HG03159 (cell line): ENCODE results near the gene SEMA3C.
A peak's percentile ranks its signal among the peaks of the same experiment; 100 is the strongest.
"Not testable (repeated sequence)": the region's sequence is repeated elsewhere in the genome, so short reads cannot be mapped to it uniquely, and the experiment has no call there.

Experiments
- ATAC-seq: cut with Tn5 transposase; IDR thresholded peaks from one replicate; pipeline ENCODE4 v1.9.1; 2021; ENCODE audit warnings: mild to moderate bottlenecking, moderate library complexity; ENCODE audit not compliant: unreplicated experiment

Gene SEMA3C

GRCh38 chr7:80929619-80930018, 10.8 kb upstream of the SEMA3C start:
- ATAC-seq, result no peak

DNA sequence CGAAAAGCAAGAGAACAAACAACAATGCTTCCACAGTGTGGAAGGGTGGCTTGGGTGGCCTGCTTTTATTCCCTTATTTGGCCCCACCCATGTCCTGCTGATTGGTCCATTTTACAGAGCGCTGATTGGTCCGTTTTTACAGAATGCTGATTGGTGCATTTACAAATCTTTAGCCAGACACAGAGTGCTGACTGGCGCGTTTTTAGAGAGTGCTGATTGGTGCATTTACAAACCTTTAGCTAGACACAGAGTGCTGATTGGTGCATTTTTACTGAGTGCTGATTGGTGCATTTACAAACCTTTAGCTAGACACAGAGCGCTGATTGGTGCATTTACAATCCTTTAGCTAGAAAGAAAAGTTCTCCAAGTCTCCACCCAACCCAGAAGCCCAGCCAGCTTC, 8.1 kb upstream of the SEMA3C start:
- ATAC-seq, result not testable (repeated sequence)

GRCh38 chr7:80924090-80924489, 5.2 kb upstream of the SEMA3C start:
- ATAC-seq, result no peak

DNA sequence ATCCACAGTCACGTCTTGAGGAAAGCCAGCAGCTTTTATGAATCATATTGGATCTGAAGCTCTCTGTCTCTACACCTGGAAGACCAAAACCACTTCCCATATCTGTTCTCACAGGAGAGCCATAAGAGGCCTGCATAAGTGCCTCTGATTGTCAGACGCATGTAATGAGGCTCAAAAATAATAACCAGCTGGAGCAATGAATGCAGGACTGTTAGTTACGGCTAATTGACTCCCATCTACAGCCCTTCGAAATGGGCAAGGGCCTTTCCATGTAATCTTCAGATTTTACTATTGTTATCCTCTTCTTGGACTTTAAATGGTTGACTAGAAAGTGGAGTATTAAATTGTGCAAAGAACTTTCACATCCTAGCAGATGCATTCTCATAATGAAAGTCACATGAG, 4.4 kb upstream of the SEMA3C start:
- no peak for ATAC-seq

- ATAC-seq, result no peak
Observed at GRCh38 chr7:80922253-80923049, 3.6 kb upstream of the SEMA3C start.

DNA sequence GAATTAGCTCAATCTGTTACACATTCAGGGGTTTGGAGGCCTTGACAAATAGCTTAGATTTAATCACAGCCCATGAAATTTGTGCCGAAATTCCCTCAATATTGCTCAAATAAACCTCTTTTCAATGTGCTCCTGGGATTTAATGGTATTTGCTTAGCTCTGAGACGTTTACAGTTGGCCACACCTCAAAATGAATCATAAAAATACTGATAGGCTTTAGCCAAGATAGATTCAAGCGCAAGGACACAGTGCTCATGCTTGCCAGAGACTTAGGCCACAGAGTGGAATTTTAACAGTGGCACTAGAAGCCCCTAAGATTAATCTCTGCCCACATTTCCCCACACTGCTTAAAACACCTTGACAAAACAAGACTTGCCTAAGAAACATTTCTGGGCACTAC, 2.3 kb upstream of the SEMA3C start:
- no peak for ATAC-seq

- no peak for ATAC-seq
Observed at GRCh38 chr7:80918399-80918798, 452 bp downstream of the SEMA3C start.

- ATAC-seq, result no peak
Observed at GRCh38 chr7:80916770-80917741, 1.8 kb downstream of the SEMA3C start.

DNA sequence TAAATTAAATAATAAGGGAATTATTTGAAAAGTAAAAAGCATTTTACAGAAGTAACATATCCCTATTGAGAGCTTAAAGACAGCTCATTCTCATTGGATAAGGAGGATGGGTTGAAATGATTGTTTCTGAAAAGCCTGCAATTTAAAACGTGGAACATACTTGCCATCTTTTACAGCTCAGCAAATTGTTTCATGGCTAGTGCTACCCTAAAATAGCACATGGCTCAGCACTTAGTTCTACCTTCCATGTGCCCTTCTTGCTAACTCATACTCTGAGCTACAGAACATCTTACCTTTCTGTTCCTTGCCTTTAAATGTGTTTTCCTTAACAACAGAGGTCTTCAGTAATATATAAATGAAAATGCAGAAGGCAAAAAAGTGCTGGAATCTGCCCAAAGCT, 8.6 kb downstream of the SEMA3C start:
- no peak for ATAC-seq

DNA sequence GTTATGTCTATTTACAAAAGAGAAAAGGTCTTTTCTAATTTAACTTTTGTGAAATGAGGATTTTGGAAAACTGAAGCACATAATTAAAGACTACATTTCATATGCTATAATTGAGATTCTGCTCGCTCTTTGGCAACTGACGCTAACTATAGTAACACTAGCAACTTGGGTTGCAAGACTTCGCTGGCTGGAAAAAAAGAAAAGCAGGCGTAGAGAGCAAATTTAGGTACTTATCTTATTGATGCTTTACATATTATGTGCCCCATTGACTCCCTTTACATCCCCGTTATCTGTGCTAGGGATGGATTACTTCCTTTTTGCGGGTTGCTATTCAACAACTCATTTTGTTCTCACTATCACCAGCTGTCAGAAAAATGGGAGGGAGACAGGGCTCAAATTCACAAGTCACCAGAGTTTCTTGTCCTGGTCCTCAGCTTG, 10.5 kb downstream of the SEMA3C start:
- ATAC-seq, result no peak

DNA sequence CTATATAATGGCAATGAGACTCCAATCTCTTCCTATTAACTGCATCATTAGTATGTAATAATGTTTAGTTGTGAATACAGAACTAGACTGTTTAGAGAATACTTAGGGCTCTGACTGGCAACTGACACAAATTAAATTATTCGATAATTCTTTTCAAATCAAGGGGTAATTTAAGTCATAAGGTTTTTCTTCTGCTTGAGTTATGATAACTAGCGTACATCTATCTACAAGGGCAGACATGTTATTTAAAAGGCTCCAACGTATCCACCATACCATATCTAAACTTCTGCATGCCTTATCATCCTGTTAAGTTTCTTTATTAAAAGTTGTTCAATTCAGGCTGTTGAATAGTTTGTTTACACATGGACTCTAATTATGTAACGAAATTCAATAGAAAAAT, 11.2 kb downstream of the SEMA3C start:
- no peak for ATAC-seq

DNA sequence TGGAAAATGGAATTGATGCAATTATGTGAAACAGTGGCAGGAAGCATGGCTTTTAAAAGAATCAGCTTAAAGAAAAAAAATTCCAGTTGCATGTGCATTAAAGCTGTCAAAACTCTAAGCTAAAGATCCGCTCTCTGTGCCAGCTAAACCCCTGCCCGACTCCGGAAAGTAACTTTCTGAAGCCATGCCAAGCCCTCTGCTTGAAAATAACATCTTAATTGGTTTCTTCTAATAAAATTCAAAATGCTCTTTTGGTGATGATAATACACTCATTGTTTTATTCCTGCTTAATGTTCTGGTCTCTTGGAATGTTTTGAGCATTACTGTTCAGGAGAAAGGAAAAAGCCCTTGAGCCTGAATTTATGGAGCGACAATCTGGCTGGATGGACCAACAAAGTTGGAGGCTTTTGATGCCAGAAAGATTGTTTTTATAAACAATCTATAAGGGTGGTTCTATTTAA, 11.7 kb downstream of the SEMA3C start:
- ATAC-seq, result no peak

DNA sequence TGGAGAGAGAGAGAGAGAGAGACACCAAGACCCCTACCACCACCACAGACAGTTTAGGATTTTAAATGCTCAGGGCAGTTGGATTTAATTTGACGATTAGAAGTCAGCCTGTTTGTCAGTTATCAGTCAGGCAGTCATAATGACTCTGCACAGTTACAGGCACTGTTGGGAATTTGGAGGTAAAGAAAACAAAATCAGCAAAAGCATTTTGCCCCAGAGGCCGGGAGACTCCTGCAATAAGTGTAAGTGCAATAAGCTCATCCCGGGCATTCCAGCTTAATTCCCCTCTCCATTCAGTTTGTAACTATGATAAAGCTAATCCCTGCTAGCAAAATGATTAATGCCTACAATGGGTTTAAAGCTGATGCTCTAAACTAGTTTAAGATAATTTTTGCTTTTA, 13.5 kb downstream of the SEMA3C start:
- no peak for ATAC-seq

GRCh38 chr7:80902716-80903308, 16.0 kb downstream of the SEMA3C start:
- peak; percentile 76 for ATAC-seq

DNA sequence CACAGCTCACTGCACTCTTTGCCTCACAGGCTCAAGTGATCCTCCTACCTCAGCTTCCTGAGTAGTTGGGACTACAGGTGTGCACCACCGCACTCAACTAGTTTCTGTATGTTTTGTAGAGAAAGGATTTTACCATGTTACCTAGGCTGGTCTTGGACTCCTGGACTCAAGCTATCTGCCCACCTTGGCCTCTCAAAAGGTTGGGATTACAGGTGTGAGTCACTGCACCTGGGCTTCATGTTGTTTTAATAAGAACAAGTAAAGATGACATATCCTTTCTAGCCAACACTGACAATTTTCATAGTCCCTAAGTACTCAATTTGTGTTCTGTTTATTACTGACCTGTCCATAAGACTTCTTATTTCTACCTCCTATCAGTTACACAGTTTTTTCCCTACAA, 16.8 kb downstream of the SEMA3C start:
- ATAC-seq, result no peak

DNA sequence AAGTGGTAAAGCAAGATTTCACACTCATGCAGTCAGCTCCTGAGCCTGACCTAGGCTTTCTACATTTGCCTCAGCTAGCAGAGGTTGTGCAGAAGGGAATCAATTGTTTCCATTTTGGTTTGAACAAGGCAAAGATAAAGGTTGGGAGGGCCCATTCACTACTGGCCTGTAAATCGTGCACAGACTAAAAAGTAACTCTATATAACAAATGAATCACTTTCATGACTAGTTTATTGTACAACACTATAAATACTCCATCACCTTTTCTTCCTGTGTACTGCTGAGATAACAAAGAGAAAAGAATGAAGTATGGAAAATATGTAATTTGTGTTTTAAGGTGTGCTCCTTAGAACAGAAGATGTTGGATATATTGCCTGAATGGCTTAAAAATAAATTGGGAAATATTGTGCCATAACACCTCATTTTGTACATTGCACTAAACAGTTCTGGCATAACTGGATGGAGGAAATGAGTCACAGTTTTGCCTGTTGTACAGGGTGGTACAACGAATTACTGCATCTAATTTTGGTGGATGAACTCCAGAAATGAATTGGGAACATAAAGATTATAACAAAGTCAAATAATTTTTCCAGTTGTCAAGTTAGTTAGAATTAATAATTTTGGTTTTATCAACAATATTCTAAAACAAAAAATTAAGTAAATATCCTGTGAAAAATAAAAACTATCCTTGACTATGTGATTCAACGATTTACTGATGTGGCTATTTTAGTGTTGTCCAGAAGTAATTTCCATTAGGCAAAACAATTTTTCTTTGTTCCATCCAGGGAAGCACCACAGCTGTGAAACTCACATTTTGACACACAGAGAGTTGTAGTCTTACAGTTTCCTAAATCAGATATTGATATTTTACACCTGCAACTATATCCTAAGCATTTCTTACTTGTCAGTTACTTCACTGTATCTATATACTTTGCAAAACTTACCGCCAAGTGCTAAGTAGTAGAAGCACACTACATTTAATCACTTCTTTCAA, 18.0 kb downstream of the SEMA3C start:
- no peak for ATAC-seq

- ATAC-seq, result no peak
Observed at GRCh38 chr7:80896906-80897598, 21.8 kb downstream of the SEMA3C start.

DNA sequence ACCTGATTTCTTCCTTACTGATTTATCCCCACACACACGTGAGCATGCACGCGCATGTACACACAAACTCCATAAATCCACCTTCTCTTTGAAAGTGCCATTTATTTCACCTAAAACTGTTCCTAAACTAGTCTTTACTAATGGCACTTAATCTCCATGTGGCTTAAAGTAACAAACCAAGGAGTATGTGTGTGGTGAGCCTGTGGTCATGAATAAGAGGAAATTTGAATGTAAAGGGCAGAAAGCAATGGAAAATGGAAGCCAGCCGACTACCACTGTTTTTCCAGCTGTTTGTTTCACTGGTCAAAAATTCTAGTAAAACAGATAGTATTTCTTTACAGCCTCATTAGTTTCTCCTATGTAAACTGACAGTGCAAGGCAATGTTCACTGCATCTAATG, 23.8 kb downstream of the SEMA3C start:
- no peak for ATAC-seq

DNA sequence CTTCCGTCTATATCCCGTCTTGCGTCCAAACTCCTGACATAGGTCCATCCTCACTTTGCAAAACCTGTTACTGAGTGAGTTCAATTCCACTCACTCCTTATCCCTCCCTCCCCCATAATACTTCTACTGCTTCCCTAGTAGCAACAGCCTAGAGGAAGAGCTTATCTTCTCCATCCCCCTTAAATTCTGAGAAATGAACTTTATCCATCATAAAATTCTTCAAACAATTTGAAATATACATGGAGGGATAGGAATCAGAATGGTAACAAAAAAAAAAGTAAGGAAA, 27.6 kb downstream of the SEMA3C start:
- no peak for ATAC-seq
